HG03439 (cell line): ENCODE results near the gene FUT6.
"Not testable (repeated sequence)": the region's sequence is repeated elsewhere in the genome, so short reads cannot be mapped to it uniquely, and the experiment has no call there.

Source experiments
- ATAC-seq: cut with Tn5 transposase; IDR thresholded peaks from one replicate; pipeline ENCODE4 v1.9.1; 2021; ENCODE audit warnings: mild to moderate bottlenecking, moderate library complexity; ENCODE audit not compliant: unreplicated experiment

The FUT6 gene

GRCh38 chr19:5788422-5788821 lies 51.1 kb downstream of the FUT6 start:
- no peak for ATAC-seq

- ATAC-seq = no peak
These were observed 51.9 kb downstream of the FUT6 start for GRCh38 chr19:5787409-5788182.

DNA sequence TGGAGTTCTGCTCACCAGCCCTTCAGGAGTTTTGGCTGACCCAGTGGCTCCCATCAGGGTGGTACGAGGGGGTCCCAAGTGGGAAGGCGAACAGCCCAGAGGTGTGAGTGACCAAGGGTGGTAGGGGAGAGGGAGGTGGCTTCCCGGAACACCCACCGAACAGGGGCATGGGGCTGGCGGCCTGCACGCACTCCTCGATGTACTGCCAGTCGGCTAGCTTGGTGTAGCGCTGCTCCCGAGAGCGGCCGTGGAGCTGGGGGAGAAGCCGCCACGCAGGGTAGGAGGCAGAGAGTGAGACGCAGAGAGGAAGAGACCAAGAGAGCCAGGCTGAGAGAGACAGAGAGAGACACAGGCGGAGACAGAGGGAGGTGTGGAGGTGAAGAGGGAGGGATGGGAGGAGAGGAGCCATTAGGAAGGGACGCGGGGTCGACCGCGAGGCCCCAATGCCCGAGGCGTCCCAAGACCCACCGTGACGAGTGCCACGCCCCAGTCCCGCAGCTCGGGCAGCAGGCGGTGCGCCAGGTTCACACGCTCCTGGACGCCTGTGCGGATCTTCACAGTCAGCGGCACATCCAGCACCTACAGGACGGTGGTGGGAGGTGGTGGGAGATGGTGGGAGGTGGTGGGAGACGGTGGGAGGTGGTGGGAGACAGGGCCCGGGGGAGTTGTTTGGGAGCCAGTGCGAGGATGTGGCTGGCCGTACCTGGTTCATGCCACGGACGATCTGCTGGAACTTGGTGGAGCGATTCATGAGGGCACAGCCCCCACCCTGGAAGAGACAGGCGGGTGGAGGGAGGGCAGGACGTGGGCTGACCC lies 52.7 kb downstream of the FUT6 start:
- ATAC-seq = no peak

GRCh38 chr19:5785423-5785822 lies 54.1 kb downstream of the FUT6 start:
- no peak for ATAC-seq

DNA sequence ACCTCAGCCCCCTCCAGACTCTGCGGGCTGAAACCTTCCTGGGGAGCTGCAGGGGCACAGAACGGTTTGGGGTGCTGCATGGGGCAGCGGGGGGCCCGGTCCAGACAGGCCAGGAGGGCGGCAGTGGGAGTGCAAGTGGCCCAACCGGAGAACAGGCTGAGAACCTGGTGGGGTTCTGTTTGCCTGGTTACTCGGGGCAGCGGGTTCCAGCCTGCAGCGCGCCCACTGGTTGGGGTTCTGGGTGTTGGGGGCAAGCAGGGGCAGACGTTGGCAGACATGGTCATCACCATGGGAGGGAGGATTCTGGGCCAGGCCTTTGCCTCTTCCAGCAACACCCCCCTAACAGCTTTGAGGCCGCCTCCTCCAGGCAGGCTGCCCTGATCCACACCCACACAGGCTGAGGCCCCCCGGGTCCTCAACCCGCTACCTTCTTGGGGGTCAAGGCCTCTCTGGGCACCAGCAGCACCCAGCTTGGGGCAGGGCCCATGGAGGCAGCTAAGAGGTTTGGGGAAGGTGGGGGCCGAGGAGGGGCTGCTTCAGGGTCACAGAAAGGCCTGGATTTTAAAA lies 54.8 kb downstream of the FUT6 start, which contains the start of gene PRR22:
Gene PRR22 (minus strand): TSS at position 166 of the 567 bp plus-strand sequence. CDS start 86 bp downstream, at position 80.
- ATAC-seq = no peak

GRCh38 chr19:5782945-5783919 lies 56.3 kb downstream of the FUT6 start:
- no peak for ATAC-seq

- ATAC-seq = no peak
These were observed 57.2 kb downstream of the FUT6 start for GRCh38 chr19:5782322-5782721.

DNA sequence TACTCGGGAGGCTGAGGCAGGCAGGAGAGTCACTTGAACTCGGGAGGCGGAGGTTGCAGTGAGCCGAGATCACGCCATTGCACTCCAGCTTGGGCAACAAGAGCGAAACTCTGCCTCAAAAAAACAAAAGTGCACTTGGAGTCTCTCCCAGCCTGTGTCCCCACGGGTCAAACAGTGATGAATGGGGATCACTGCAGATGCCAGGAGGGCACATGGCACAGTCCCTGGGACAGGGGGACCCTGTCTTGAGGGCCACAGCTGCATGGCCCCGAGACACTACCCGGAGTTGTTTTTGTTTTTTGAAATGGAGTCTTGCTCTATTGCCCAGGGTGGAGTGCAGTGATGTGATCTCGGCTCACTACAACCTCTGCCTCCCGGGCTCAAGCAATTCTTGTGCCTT lies 58.6 kb downstream of the FUT6 start:
- not testable (repeated sequence) for ATAC-seq
